Sciatic nerve (tissue), 2 donors: ENCODE results near the gene EEIG2. TPM values are rescaled to one million over a fixed set of nuclear protein-coding genes. Genes with fewer than 3 reads are reported as not detected.
"Not testable (repeated sequence)": the region's sequence is repeated elsewhere in the genome, so short reads cannot be mapped to it uniquely, and the experiment has no call there.

ENCODE experiments used
- ATAC-seq: fragments of 200-7000 bp; cut with Tn5 transposase; one replicate; pipeline ENCODE4 v1.9.1; 2020; ENCODE audit warnings: mild to moderate bottlenecking, moderate library complexity
- DNase-seq: peaks from one replicate; pipeline ENCODE4 v3.0.0-alpha.2; 2020; ENCODE audit warnings: low spot score
- intact Hi-C: fragments of 100-400 bp; cut with DNase I; formaldehyde crosslinking; loops from one replicate; pipeline ENCODE4 v1.14.2; 2022
- total RNA-seq: library from RNA; stranded (reverse); fragmentation: NEBNext Ultra II Directional; extraction: Animal tissue kit (Norgen Biotek cat#: 25700); gene quantifications from one replicate; pipeline ENCODE4 v1.2.1, GENCODE V29; 2021
- donor health status: DM: no; HTN: no; CAD: no.
- donor health status: DM: no; HTN: no; CAD: no.

EEIG2 gene
- total RNA-seq, 1 donor from 2014 or later, result 32.3 TPM

DNA sequence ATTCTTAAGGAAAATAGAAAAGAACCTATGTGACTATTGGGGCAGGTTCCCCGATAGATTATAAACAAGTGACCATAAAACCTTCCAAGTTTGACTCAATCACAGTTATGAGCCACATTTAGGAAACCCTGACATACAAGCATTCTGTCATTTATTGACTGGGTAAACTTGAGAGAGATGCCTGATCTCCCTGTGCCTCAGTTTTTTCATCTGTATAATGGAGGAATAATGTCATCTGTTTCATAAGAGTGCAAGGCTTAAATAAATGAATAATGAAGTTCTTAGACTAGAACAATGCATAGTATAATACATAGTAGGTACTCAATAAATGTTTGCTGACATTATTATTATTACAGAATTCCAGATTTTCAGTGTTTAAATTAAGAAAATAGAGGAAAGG lies 18.9 kb upstream of the EEIG2 start:
- no peak for DNase-seq
- intact Hi-C loops, result no loop called here
- no peak for ATAC-seq

DNA sequence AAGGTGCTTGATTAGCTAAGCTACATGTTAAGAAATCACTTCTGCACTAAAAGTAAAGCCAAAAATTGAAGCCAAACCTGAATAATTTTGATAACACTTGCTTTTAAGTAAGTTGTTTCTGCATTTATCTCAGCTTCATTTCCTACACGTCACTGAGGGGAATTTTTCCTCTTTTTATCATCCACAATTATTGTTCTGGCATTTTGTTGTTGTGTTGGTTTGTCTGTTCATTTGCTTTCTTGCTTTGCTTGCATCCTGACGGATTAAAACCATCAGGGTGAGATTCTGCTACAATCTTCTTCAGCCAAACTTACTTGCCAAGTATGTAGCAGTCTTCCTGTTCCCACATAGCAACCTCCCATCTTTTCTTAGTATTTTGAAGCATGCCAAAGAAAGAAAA lies 18.0 kb upstream of the EEIG2 start:
- DNase-seq (no peak), ATAC-seq (no peak)
- intact Hi-C loops, result no loop called here

DNA sequence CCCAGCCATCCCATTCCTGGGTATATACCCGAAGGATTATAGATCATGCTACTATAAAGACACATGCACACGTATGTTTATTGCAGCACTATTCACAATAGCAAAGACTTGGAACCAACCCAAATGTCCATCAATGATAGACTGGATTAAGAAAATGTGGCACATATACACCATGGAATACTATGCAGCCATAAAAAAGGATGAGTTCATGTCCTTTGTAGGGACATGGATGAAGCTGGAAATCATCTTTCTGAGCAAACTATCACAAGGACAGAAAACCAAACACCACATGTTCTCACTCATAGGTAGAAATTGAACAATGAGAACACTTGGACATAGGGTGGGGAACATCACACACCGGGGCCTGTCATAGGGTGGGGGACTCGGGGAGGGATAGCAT lies 12.4 kb upstream of the EEIG2 start:
- intact Hi-C loops, ATAC-seq, DNase-seq: not testable (repeated sequence)

DNA sequence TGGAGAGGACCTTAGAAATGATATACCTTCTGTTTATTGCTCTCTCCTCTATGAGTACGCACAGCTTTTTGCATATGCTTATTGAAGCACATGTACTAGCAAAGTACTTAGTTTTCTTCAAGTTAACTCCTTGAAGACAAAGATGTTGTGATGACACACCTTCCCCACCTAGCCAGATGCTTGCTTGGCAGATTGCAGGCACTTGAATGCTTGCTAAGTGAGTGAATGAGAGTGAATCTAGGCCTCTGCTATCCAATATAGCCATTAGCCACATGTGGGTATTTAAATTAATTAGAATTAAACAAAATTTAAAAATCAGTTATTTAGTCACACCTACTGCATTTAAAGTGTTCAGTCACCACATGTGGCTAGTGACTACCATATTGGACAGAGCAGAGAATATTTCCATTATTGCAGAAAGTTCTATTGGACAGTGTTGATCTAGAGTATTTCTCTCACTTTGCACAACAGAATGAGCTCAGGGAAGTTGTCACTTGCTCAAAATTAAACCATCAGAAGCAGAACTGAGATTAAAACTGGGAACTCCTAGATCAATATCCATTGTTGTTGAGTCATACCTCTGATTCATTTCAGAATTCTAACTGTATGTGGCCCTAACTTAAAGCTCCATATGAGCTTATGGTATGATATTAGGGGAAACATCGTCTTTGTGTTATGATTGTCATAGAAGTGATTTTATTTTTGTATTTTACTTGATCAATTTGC lies 8.6 kb upstream of the EEIG2 start:
- DNase-seq (no peak), ATAC-seq (peak; percentile 34)
- intact Hi-C loops, result no loop called here

DNA sequence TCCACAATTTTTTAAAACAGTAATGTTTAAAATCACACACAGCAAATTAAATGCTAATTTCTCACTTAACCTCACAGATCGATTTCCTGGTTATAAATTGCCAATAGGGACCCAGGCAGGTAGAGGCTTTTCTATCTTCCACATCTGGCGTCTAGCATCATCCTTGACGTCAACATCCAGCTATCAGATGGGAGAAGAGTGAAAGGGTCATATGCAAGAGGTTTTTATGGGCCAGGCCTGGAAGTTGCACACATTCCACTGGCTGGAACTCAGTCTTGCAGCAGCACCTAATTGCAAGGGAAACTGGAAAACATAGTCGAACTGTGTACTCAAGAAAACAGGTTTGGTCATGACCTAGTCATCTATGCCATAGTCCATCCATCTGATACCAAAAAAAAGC lies 6.0 kb upstream of the EEIG2 start:
- no peak for DNase-seq
- ATAC-seq, result no peak
- intact Hi-C loops, result no loop called here

DNA sequence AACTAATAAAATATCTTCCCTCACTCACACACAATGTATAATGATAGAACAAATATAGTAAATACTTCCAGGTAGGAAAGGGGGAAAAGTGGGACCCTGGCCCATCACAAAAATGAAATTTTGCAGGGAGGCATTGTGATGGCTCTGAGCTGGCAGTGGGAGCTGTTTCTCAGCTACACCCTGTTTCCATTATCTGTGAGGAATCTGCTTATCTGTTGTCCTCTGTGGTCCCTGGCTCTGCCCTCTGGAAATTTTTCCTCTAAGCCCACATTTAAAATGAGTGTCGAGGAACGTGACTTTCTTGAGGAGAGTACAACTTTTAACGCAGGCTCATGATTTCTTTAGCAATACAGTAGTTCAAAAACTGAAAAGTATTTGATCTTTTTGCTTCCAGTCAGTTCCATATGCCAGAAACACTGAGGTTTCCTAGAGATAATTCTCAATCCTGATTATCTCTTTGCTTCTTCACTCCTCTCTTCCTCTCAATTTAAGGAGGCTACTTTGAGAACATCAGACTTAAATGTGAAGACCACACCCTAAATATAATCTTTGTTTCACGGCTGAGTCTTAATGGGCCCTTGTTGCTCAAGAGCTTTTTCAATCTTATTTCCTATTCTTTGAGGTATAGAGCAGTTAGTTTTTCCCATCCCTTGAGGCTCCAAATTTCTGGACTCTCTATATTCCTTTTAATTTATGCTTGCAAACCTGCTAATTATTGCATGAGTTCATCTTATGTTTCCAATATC lies 5.0 kb upstream of the EEIG2 start:
- DNase-seq, result no peak
- intact Hi-C loops, result no loop called here
- ATAC-seq, result no peak

DNA sequence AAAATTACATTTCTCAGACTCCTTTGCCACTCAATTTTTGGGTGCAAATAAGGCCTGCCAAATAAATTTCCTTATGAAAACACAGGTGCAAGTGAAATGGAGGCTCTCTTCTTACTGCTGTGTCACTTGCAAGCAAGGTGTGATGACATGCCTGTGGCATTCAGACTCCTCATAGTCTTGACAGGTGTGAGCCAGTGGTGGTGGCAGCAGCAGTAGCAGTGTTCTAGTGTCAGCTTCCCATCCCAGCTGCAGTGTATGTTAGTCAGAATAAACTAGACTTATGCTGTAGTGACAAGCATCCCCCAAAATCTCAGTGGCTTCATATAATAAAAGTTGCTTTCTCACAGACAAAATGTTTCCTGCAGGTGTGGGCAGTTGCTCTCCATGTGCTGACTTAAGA lies 3.8 kb upstream of the EEIG2 start:
- no peak for ATAC-seq
- intact Hi-C loops, result no loop called here
- DNase-seq, result no peak

DNA sequence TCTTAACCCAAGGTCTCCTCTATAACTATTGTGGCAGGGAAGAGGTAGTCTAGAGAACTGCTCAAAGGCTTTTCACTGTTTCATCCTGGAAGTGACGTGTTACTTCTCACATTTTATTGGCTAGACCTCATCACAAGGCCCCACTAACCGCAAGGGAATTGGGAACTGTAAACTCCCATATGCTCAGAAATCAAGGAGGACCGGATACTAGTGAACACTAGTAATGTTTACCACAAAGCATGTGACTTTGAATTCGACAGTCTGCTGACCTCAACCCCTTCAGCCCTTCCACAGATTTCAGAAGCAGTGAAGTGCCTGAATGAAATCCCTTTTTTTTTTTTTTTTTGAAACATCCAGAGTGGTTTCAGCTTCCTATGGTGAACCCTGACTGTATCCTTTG lies 3.4 kb upstream of the EEIG2 start:
- intact Hi-C loops, result no loop called here

DNA sequence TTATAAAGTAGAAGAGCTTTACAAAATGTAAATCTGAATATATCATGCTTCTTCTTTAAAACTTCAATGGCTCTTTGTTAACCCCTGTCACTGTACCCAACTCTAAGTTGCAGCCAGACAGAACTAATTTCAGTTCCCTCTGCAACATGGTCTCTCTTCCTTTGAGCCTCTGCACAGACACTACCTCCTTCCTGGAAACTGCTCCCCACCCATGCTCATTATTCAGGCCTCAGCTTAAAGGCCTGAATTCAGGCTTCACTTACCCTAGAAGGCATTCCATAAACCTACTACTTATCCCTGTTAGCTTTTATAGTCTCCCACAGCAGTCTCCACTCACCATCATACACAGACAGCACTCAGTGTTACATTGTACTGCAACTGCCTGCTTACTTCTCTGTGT lies 2.6 kb upstream of the EEIG2 start:
- ATAC-seq, result no peak
- no peak for DNase-seq
- intact Hi-C loops, result no loop called here

More for the DNA sequence above, 3.4 kb upstream of the EEIG2 start:
- ATAC-seq, result no peak
- no peak for DNase-seq

DNA sequence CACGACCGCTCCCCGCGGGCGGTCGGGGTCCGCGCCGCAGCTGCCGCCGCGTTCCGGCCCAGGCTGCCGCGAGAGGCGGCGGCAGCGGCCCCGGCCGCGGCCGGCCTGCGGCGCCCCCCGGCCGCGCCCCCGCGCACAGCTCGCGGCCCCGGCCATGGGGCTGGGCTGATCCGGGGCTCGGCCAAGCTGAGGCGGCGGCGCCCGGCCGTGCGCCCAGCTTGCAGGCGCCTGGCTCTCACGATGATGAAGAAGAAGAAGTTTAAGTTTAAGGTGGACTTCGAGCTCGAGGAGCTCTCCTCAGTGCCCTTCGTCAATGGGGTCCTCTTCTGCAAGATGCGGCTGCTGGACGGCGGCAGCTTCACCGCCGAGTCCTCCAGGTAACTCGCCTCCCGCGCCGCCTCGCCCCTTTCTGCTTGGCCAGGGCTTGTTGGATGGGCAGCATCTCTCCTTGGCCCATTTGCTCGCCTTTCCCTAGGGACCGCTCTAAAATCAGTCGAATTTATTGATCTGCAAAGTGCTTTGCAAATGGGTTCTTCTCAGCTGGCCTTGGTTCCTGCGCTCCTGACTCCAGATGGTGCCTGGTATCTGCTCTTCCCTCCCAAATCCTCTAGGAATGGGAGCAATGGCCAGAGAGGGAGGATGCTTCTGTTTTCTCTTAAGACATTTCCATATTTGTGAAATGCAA lies 431 bp downstream of the EEIG2 start:
- intact Hi-C loops, result no loop called here
- DNase-seq (peak; percentile 73), ATAC-seq (peak; percentile 38)

DNA sequence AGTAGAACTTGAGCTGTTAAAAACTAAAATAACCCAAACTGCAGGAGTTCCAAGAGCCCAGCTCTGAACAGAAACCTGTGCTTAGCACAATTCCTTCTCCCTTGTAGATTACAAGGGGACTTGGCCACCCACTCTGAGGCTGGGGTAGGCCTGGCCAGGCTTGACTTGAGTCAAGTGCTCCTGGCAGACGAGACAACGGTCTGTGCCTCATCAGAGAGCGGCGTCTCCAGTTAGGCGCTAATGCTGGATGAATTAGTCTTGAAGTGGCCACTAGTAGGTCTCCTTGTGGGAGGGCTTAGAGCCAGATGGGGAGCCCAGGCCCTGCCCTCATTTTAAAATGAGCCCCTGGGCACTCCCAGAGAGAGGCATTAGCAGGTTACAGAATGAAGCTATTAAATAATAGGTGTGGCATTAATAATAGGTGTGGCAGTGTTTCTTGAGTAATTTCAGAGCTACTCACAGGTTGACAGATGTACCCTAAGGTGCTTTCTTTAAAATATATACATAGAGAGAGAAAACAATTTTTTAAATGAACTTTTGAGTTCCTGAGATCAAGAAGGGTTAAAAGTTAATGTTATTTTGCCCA lies 1.1 kb downstream of the EEIG2 start:
- DNase-seq, result peak; percentile 71
- ATAC-seq, result peak; percentile 67
- intact Hi-C loops, result no loop called here

DNA sequence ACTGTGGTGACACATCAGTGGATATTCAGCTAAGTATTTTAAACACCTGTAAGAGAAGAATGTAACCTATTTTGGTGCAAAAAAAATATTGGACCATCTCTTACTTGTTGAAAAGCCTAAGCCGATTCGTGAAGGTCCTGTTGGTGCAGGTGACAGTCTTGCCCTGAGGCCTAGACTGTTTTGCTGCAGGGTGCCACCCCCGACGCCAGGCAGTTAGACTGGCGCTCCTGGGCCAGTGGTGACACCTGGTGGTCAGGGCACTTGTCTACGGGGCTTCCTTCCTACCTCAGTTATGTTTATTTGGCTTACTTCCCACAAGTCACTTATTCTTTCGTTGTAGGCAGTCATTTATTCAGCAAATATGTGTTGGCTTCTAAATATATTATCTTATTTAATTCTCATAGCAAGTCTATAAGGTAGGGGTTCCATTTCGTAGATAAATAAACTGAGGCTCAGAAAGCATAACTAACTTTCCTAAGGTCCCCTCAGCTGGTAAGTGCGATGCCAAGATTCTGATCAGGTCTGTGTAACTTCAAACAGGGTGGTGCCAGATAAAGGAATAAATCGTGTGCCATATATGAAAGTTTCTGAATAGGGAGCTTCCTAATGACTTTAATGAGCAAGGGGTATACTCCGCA lies 1.9 kb downstream of the EEIG2 start:
- ATAC-seq (no peak), DNase-seq (peak; percentile 72)
- intact Hi-C loops, result no loop called here

DNA sequence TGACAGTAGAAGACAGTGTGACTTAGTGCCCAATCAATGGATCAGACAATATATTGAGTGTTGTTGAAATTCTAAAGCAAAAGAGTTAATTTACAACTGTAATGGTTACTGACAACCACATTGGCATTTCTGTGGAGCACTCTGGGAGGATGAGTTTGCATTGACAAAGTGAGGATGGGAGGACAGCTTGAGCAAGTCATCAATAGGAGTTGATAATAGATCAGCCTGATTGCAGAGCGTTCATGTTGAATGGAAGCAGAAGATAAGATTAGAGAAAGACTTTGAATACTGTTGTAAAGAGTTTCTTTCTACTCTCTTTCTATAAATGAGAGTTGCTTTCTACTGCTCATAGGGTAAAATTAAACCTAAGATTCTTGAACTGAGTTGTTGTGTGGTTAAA lies 3.9 kb downstream of the EEIG2 start:
- ATAC-seq (no peak), DNase-seq (no peak)
- intact Hi-C loops, result no loop called here

DNA sequence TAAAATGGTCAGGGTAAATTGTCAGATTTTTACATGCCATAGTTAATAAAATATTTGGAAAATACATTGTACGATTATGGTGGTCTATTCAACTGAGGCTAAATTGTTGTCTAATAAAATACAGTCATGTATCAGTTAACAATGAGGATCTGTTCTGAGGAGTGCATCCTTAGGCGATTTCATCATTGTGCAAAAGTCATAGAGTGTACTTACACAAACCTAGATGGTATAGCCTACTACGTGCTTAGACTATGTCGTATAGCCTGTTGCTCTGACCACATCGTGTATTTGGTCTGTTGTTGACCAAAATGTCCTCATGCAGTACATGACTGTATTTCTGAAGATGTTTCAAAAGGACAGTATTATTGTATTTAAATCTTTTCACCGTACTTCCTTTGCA lies 5.2 kb downstream of the EEIG2 start:
- intact Hi-C loops, result no loop called here
- no peak for ATAC-seq
- no peak for DNase-seq

DNA sequence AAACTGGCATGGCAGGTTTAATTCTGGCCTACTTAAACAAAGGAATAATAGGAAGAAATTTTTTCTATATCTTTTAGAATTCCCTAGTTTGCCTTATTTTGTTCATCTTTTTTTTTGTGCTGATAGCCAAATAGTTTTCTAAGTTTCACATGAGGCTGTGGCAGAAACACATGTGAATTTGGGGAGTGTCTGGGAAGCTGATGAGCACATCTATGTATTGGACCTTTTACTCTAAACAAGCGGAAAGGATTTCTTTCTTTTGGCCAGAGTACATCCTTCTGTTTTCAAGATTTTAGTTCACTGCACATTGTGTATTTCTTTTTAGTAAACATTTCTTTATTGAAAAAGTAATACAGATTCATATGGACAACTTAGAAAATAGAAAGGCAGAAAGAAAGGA lies 5.6 kb downstream of the EEIG2 start:
- intact Hi-C loops, result no loop called here
- ATAC-seq (no peak), DNase-seq (no peak)

DNA sequence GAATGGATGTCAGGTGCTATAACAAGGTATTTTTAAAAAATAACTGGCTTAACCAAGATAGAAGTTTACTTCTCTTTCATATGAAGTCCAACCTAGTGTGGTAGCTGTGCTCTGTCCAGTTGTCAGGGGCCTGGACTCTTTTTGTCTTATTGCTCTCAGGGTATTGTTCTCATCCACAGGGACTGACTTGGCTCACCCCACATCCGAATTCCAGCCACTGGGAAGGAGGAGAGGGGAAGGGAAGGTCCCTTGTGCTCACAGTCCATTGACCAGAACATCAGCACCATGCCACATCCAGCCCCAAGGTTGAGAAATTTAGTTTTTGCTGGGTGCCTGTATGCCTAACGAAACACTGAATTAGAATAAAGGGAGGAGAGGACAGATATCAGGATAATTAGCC lies 8.7 kb downstream of the EEIG2 start:
- no peak for DNase-seq
- ATAC-seq, result no peak
- intact Hi-C loops, result no loop called here

DNA sequence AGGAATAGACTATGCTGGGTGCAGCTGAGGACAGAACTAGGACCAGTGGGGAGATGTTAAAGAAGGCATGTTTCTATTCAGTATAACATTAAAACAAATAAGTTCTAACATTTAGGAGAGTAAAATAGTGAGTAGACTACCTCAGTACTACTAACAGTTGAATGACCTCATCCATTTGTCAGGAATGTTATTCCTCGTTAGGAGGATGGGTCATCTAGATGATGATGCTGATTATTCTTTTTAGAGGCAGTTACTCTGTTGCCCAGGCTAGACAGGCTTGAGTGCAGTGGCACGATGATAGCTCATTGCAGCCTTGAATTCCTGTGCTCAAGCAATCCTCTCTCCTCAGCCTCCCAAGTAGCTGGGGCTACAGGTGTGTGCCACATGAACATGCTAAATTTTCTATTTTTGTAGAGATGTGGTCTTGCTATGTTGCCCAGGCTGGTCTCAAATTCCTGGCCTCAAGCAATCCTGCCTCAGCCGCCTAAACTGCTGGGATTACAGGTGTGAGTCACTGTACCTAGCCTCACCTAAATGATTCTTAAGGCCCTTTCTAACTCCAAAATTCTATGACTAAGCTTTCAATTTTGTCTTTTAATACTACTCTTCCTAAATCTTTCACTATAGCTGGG lies 9.3 kb downstream of the EEIG2 start:
- DNase-seq, result no peak
- intact Hi-C loops, result no loop called here
- ATAC-seq, result no peak

DNA sequence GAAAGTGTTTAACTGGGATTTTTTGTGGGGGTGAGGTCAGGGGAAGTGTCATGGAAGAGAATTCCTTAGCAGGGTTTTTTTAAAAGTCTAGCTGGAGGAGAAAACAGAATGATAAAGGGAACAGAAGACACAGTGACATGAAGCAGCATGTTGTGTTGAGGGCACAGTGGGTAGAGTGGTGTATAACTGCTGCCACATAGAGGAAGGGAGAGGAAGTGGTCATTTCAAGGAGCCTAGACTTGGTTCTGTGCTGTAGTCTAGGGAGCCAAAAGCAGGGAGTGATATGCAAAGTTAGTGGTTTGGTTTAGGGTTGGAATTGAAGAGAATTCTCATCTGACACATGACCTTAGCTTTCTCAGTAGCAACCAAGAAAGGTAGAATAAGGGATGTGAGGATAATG lies 10.2 kb downstream of the EEIG2 start:
- no peak for DNase-seq
- intact Hi-C loops, result no loop called here
- ATAC-seq, result peak; percentile 73

DNA sequence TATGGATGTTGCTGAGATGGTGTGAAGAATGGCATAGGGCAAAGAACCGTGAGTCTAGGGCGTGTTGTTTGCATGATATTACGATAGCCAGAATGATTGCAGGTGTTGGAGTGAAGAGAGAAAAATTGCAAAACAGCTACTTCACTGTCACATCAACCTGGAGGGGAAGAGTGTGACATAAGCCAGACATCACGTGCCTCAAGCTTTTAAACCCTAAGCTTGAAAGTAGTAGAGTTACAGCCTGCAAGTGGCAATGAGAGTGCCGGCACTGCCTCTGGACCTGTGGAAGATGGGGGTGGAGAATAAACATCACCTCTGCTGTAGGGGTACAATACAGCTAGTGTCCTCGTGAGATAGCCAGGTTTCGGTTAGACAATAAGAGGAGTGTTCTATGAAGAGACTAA lies 11.1 kb downstream of the EEIG2 start:
- ATAC-seq (no peak), DNase-seq (no peak)
- intact Hi-C loops, result no loop called here
